ENCODE results near the gene PBX1. TPM values are rescaled to one million over a fixed set of nuclear protein-coding genes. Genes with fewer than 3 reads are reported as not detected.

The PBX1 gene
- total RNA-seq, 3 donors from 2014 or later (not counting 1 experiment from before 2014, with no cell fraction given), result 0.54 to 3.5 (median 1.4) TPM

GRCh38 chr1:164770131-164770529, 211.1 kb downstream of the PBX1 start:
- Mint-ChIP-seq H3K9me3 (no peaks in the 10 kb centered on the region), H3K27ac (no peak overlapping the region), H3K4me1 (peaks cover 24 to 33% of the 10 kb centered on the region in 2 donors), H3K36me3 (no peaks in the 10 kb centered on the region), H3K4me3 (no peak overlapping the region), H3K27me3 (ENCODE audit: low read depth in 2 of 2) (peaks cover 51 to 83% of the 10 kb centered on the region in 2 donors)
- no peak for DNase-seq
- TF ChIP-seq CTCF (IDR thresholded peaks at IDR 0.05), result no peak
- 93% methylated on average over 2 of the region's 2 CpGs for WGBS (ENCODE audit: insufficient coverage)
- Histone ChIP-seq H3K4me1 (ENCODE audit: control insufficient read depth, insufficient read depth, low read length) (peaks cover 10% of the 10 kb centered on the region), H3K27me3 (ENCODE audit: control insufficient read depth, insufficient read depth, low read length) (peaks cover 8% of the 10 kb centered on the region), H3K9me3 (ENCODE audit: control insufficient read depth, insufficient read depth, low read length) (no peaks in the 10 kb centered on the region), H3K4me3 (ENCODE audit: low read length) (no peak overlapping the region), H3K36me3 (ENCODE audit: control insufficient read depth, insufficient read depth, low read length) (no peaks in the 10 kb centered on the region), H3K27ac (ENCODE audit: low read length) (no peak overlapping the region)
- ATAC-seq, result no peak
- intact Hi-C loops (cut with micrococcal nuclease), result no loop called here

DNA sequence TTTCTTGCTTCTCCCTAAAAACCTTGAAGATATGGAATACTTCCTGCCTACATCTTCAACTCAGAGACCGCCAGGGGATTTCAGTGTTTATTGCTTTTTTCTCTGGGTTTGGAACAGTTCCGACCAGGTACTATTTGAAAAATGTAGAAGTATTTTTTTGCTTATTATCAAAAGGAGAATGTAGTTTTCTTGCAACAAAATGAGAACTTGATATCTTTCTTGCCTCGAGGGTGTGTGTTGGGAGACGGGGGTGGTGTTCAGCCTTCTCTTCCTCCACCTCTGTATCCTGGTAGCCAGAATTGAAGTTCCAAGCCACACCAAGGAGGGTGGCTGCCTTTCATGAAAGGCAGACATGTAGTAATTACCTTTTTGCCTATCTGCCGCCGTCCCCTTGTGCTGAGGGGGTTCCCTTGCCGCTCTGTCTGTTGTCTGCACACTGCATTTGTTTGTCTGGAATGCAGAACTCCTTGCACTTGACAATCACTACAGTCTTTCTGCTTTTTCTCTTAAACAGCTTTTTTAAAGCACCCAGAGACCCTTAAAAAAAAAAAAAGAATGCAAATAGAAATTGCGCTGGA, 212.1 kb downstream of the PBX1 start:
- peaks cover 46 to 80% of the 10 kb centered on the region in 2 donors for H3K27me3 Mint-ChIP-seq (ENCODE audit: low read depth in 2 of 2)
- no peaks in the 10 kb centered on the region for H3K9me3 ChIP-seq (ENCODE audit: control insufficient read depth, insufficient read depth, low read length)
- WGBS (ENCODE audit: insufficient coverage), result 89% methylated on average over 7 of the region's 8 CpGs
- intact Hi-C loops (cut with micrococcal nuclease), result no loop called here
- TF ChIP-seq CTCF (IDR thresholded peaks at IDR 0.05), result no peak
- no peak overlapping the region for H3K4me3 Mint-ChIP-seq
- no peak overlapping the region for H3K27ac ChIP-seq (ENCODE audit: low read length)
- no peaks in the 10 kb centered on the region for H3K36me3 ChIP-seq (ENCODE audit: control insufficient read depth, insufficient read depth, low read length)
- H3K4me1 Mint-ChIP-seq, result peaks cover 34 to 43% of the 10 kb centered on the region in 2 donors
- H3K4me1 ChIP-seq (ENCODE audit: control insufficient read depth, insufficient read depth, low read length), result peaks cover 20% of the 10 kb centered on the region
- peaks cover 8% of the 10 kb centered on the region for H3K27me3 ChIP-seq (ENCODE audit: control insufficient read depth, insufficient read depth, low read length)
- H3K4me3 ChIP-seq (ENCODE audit: low read length), result no peak overlapping the region
- ATAC-seq, result no peak
- H3K36me3 Mint-ChIP-seq, result no peaks in the 10 kb centered on the region
- no peak for DNase-seq
- no peaks in the 10 kb centered on the region for H3K9me3 Mint-ChIP-seq
- no peak overlapping the region for H3K27ac Mint-ChIP-seq

DNA sequence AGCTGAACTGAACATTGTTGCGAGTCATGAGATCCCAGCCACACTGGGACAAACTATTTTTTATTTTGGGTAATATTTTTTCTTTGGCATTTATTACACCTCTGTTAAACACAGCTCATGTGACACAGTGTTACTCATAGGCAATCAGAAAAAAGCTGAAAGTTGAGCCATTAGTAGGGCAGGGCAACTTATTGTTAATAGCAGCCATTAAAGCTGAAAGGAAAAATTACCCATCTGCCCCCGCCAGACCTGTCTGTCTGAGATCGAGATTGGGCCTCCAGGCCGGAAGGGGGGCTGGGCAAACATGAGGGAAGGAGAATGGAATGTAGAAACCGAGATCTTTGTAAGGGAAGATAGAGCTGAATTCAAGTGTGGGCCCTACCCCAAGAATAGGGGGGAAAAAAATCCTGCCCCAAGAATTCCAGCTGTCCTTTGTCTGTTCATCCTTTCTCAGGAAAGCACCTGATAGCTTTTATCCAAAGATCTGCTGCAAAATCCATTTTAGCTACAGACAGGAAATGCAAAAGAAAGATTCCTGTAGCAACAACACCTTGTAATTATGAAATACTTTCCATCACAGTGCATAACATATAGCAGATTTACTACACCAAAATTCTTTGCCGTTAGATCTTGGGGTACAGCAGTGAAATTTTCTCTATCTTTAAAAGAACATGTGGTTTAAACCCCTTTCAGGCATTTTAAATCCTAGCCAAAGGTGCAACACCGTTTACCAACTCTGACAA, 212.8 kb downstream of the PBX1 start:
- Mint-ChIP-seq H3K36me3 (no peaks in the 10 kb centered on the region), H3K27ac (no peak overlapping the region), H3K27me3 (ENCODE audit: low read depth in 2 of 2) (peaks cover 46 to 80% of the 10 kb centered on the region in 2 donors), H3K4me3 (no peak overlapping the region), H3K4me1 (peaks cover 41 to 50% of the 10 kb centered on the region in 2 donors), H3K9me3 (no peaks in the 10 kb centered on the region)
- DNase-seq (no peak), ATAC-seq (no peak)
- 82% methylated on average over 7 of the region's 7 CpGs for WGBS (ENCODE audit: insufficient coverage)
- Histone ChIP-seq H3K4me1 (ENCODE audit: control insufficient read depth, insufficient read depth, low read length) (peaks cover 24% of the 10 kb centered on the region), H3K36me3 (ENCODE audit: control insufficient read depth, insufficient read depth, low read length) (no peaks in the 10 kb centered on the region), H3K27ac (ENCODE audit: low read length) (no peak overlapping the region), H3K27me3 (ENCODE audit: control insufficient read depth, insufficient read depth, low read length) (peaks cover 8% of the 10 kb centered on the region), H3K9me3 (ENCODE audit: control insufficient read depth, insufficient read depth, low read length) (no peaks in the 10 kb centered on the region), H3K4me3 (ENCODE audit: low read length) (no peak overlapping the region)
- TF ChIP-seq CTCF (IDR thresholded peaks at IDR 0.05), result no peak
- intact Hi-C loops (cut with micrococcal nuclease), result no loop called here
